ENCODE results near the gene SRSF9. TPM values are rescaled to one million over a fixed set of nuclear protein-coding genes. Genes with fewer than 3 reads are reported as not detected.
"Not testable (repeated sequence)": the region's sequence is repeated elsewhere in the genome, so short reads cannot be mapped to it uniquely, and the experiment has no call there.

SRSF9 gene
- total RNA-seq, 4 donors from 2014 or later: 10.5 to 150 (median 91.1) TPM

GRCh38 chr12:120453060-120453750 lies 16.3 kb downstream of the SRSF9 start:
- Histone ChIP-seq H3K4me3 (no peak overlapping the region), H3K4me1 (no peaks in the 10 kb centered on the region), H3K27me3 (no peaks in the 10 kb centered on the region), H3K27ac (no peak overlapping the region), H3K9me3 (no peaks in the 10 kb centered on the region), H3K36me3 (no peaks in the 10 kb centered on the region)
- DNase-seq: no peak
- intact Hi-C loops (cut with DNase I; ENCODE audit: low total_unique reads): no loop called here
- TF ChIP-seq POLR2A (IDR thresholded peaks at IDR 0.05) (no peak), CTCF (IDR thresholded peaks at IDR 0.05) (no peak)

- intact Hi-C loops (cut with DNase I; ENCODE audit: low total_unique reads); H3K27ac ChIP-seq; H3K27me3 ChIP-seq; H3K36me3 ChIP-seq; DNase-seq; H3K4me3 ChIP-seq; H3K9me3 ChIP-seq; H3K4me1 ChIP-seq: not testable (repeated sequence)
Measured at GRCh38 chr12:120452524-120452923, 17.0 kb downstream of the SRSF9 start.

- no peak for DNase-seq
- intact Hi-C loops (cut with DNase I; ENCODE audit: low total_unique reads): no loop called here
- TF ChIP-seq POLR2A (IDR thresholded peaks at IDR 0.05): no peak
- TF ChIP-seq CTCF (IDR thresholded peaks at IDR 0.05): no peak
- no peak overlapping the region for H3K27ac ChIP-seq
- H3K27me3 ChIP-seq: no peaks in the 10 kb centered on the region
- H3K4me1 ChIP-seq: peaks cover 0 to 6% of the 10 kb centered on the region in 2 donors
- H3K36me3 ChIP-seq: no peaks in the 10 kb centered on the region
- no peaks in the 10 kb centered on the region for H3K9me3 ChIP-seq
- no peak overlapping the region for H3K4me3 ChIP-seq
Measured at GRCh38 chr12:120447992-120448391, 21.6 kb downstream of the SRSF9 start.

DNA sequence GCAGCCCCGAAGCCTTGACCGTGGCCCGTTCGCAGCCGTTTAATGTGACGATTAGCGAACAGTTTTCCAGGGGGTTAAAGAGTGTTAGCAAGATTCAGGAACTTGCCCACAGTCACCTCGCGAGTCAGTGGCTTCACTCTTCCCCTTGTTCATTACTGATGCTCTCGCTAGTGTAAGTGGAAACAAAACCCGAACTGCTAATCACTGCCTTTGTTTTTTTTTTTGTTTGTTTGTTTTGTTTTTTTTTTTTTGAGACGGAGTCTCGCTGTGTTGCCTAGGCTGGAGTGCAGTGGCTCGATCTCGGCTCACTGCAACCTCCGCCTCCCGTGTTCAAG lies 22.7 kb downstream of the SRSF9 start:
- DNase-seq; H3K36me3 ChIP-seq; H3K27me3 ChIP-seq; H3K9me3 ChIP-seq; H3K4me1 ChIP-seq; intact Hi-C loops (cut with DNase I; ENCODE audit: low total_unique reads): not testable (repeated sequence)
- H3K27ac ChIP-seq: peak overlapping the region; percentile 83 to 85
- peak overlapping the region; percentile 79 to 96 for H3K4me3 ChIP-seq

- TF ChIP-seq CTCF (IDR thresholded peaks at IDR 0.05) (peak in 1 of 4 experiments; percentile 8), POLR2A (IDR thresholded peaks at IDR 0.05) (peak; percentile 38 to 68)
- Histone ChIP-seq H3K36me3 (no peaks in the 10 kb centered on the region), H3K9me3 (no peaks in the 10 kb centered on the region), H3K4me3 (peak within 1 kb of the TSS; percentile 79 to 96), H3K27ac (peak within 1 kb of the TSS; percentile 83 to 85), H3K27me3 (no peaks in the 10 kb centered on the region), H3K4me1 (peaks cover 0 to 6% of the 10 kb centered on the region in 2 donors)
- intact Hi-C loops (cut with DNase I; ENCODE audit: low total_unique reads): no loop called here
- DNase-seq: peak; percentile 65 to 84
Measured at GRCh38 chr12:120445911-120446843, 23.4 kb downstream of the SRSF9 start, which contains the start of the genes GATC and TRIAP1. Gene GATC, plus strand, starts transcription at chr12:120446444. Its CDS starts 37 bp downstream, at chr12:120446481. Gene TRIAP1, minus strand, starts transcription at chr12:120446384. Its CDS starts 12 bp downstream, at chr12:120446372.

- Histone ChIP-seq H3K27ac (no peak overlapping the region), H3K4me1 (peaks cover 0 to 7% of the 10 kb centered on the region in 2 donors), H3K4me3 (no peak overlapping the region), H3K36me3 (no peaks in the 10 kb centered on the region), H3K9me3 (no peaks in the 10 kb centered on the region), H3K27me3 (no peaks in the 10 kb centered on the region)
- TF ChIP-seq CTCF (IDR thresholded peaks at IDR 0.05): no peak
- no peak for TF ChIP-seq POLR2A (IDR thresholded peaks at IDR 0.05)
- intact Hi-C loops (cut with DNase I; ENCODE audit: low total_unique reads): no loop called here
- no peak for DNase-seq
Measured at GRCh38 chr12:120444676-120445075, 24.9 kb downstream of the SRSF9 start.

Measured in uterus (tissue), 4 donors.